HG02938 (cell line): ENCODE data around the gene MAGI2.

Experiments used
- ATAC-seq: cut with Tn5 transposase; IDR thresholded peaks from one replicate; pipeline ENCODE4 v1.9.1; 2021; ENCODE audit warnings: mild to moderate bottlenecking, moderate library complexity; ENCODE audit not compliant: unreplicated experiment

The MAGI2 gene

GRCh38 chr7:79308192-79308591 lies 145.3 kb downstream of the MAGI2 start:
- ATAC-seq = no peak

- ATAC-seq = no peak
These were observed 146.1 kb downstream of the MAGI2 start for GRCh38 chr7:79307376-79307775.

- no peak for ATAC-seq
These were observed 148.8 kb downstream of the MAGI2 start for GRCh38 chr7:79304711-79305110.

- ATAC-seq = no peak
These were observed 151.2 kb downstream of the MAGI2 start for GRCh38 chr7:79302293-79302692.

- ATAC-seq = no peak
These were observed 152.0 kb downstream of the MAGI2 start for GRCh38 chr7:79301419-79301818.

GRCh38 chr7:79300573-79300972 lies 152.9 kb downstream of the MAGI2 start:
- ATAC-seq = no peak

GRCh38 chr7:79298145-79298760 lies 155.2 kb downstream of the MAGI2 start:
- ATAC-seq = no peak

GRCh38 chr7:79296553-79297320 lies 156.7 kb downstream of the MAGI2 start:
- no peak for ATAC-seq

GRCh38 chr7:79293655-79294142 lies 159.8 kb downstream of the MAGI2 start:
- no peak for ATAC-seq

- no peak for ATAC-seq
These were observed 160.6 kb downstream of the MAGI2 start for GRCh38 chr7:79292834-79293233.

GRCh38 chr7:79291498-79291865 lies 162.0 kb downstream of the MAGI2 start:
- no peak for ATAC-seq

GRCh38 chr7:79290841-79291497 lies 162.5 kb downstream of the MAGI2 start:
- no peak for ATAC-seq

- ATAC-seq = no peak
These were observed 163.1 kb downstream of the MAGI2 start for GRCh38 chr7:79290398-79290797.

- no peak for ATAC-seq
These were observed 164.8 kb downstream of the MAGI2 start for GRCh38 chr7:79288655-79289054.

- no peak for ATAC-seq
These were observed 165.5 kb downstream of the MAGI2 start for GRCh38 chr7:79287981-79288380.

GRCh38 chr7:79286181-79286580 lies 167.3 kb downstream of the MAGI2 start:
- ATAC-seq = no peak

- no peak for ATAC-seq
These were observed 167.7 kb downstream of the MAGI2 start for GRCh38 chr7:79285756-79286155.

- ATAC-seq = no peak
These were observed 169.3 kb downstream of the MAGI2 start for GRCh38 chr7:79284211-79284610.

- no peak for ATAC-seq
These were observed 170.4 kb downstream of the MAGI2 start for GRCh38 chr7:79282882-79283602.

GRCh38 chr7:79282070-79282694 lies 171.3 kb downstream of the MAGI2 start:
- ATAC-seq = no peak

- ATAC-seq = no peak
These were observed 172.0 kb downstream of the MAGI2 start for GRCh38 chr7:79281426-79281825.
